Stomach smooth muscle (tissue), 2 donors: ENCODE measurements around the gene RCHY1.
"Not testable (repeated sequence)": the region's sequence is repeated elsewhere in the genome, so short reads cannot be mapped to it uniquely, and the experiment has no call there.

Experiments
- H3K27ac ChIP-seq: one replicate; pipeline ENCODE4 v1.7.0; 2013; ENCODE audit warnings: mild to moderate bottlenecking, low read length, inconsistent platforms
- H3K27me3 ChIP-seq, 2 donors: one replicate each; pipeline ENCODE4 v1.7.0; 2013; ENCODE audit warnings: low read length in 2 of 2; ENCODE audit not compliant: insufficient read depth in 2 of 2, control insufficient read depth in 1 of 2
- H3K36me3 ChIP-seq, 2 donors: one replicate each; pipeline ENCODE4 v1.7.0; 2013; ENCODE audit warnings: low read length in 2 of 2; ENCODE audit not compliant: control insufficient read depth in 2 of 2, insufficient read depth in 2 of 2
- H3K4me1 ChIP-seq: one replicate; pipeline ENCODE4 v1.7.0; 2013; ENCODE audit warnings: low read length; ENCODE audit not compliant: control insufficient read depth, insufficient read depth
- H3K4me3 ChIP-seq, 2 donors: one replicate each; pipeline ENCODE4 v1.7.0; 2013; ENCODE audit warnings: low read length in 2 of 2
- H3K9ac ChIP-seq, 2 donors: one replicate each; pipeline ENCODE4 v1.7.0; 2013; ENCODE audit warnings: low read length in 2 of 2, mild to moderate bottlenecking in 1 of 2
- H3K9me3 ChIP-seq, 2 donors: one replicate each; pipeline ENCODE4 v1.7.0; 2013; ENCODE audit warnings: low read length in 2 of 2; ENCODE audit not compliant: control insufficient read depth in 2 of 2
- donor health status: healthy.
- donor health status: Pancreatic carcinoma.

Gene RCHY1

DNA sequence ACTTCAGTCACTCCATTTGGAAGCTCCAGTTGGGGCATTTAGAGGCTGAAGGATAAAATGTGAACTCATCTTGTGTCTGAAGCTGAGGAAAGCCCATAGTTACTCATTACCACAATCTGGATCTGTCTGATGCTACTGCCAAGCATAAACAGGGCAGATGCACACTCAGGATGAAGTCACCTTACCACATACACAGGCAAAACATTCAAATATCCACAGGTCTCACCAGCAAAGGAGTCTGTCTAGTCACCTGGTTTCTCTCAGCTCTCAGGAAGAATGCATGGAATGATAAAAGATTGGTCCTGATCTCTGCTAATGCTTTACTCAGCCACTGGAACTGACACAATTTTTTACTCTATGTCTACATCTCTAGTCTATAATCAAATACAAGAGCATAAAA is 28.6 kb upstream of the RCHY1 start:
- no peaks in the 10 kb centered on the region for H3K4me1 ChIP-seq
- peaks cover 3 to 10% of the 10 kb centered on the region in 2 donors for H3K36me3 ChIP-seq
- H3K4me3 ChIP-seq: no peak overlapping the region
- no peak overlapping the region for H3K27ac ChIP-seq
- H3K9me3 ChIP-seq: no peaks in the 10 kb centered on the region
- H3K27me3 ChIP-seq: no peaks in the 10 kb centered on the region
- H3K9ac ChIP-seq: no peak overlapping the region

DNA sequence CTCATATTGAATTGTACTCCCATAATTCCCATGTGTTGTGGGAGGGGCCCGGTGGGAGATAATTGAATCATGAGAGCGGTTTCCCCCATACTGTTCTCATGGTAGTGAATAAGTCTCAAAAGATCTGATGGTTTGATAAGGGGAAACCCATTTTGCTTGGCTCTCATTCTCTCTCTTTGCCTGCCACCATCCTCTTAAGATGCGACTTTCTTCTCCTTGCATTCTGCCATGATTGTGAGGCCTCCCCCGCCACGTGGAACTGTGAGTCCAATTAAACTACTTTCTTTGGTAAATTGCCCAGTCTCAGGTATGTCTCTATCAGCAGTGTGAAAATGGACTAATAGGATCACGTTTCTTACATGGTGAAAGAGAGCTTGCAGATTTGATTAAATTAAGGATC is 23.1 kb upstream of the RCHY1 start:
- not testable (repeated sequence) for H3K9me3 ChIP-seq, H3K9ac ChIP-seq, H3K4me3 ChIP-seq, H3K27me3 ChIP-seq, H3K27ac ChIP-seq, H3K36me3 ChIP-seq, H3K4me1 ChIP-seq

- H3K4me3 ChIP-seq, H3K9ac ChIP-seq, H3K9me3 ChIP-seq, H3K4me1 ChIP-seq, H3K27me3 ChIP-seq, H3K27ac ChIP-seq: not testable (repeated sequence)
- H3K36me3 ChIP-seq: peaks cover 19 to 22% of the 10 kb centered on the region in 2 donors
Observed at GRCh38 chr4:75533926-75534325, 19.7 kb upstream of the RCHY1 start.

- not testable (repeated sequence) for H3K4me3 ChIP-seq, H3K27ac ChIP-seq, H3K9ac ChIP-seq, H3K27me3 ChIP-seq, H3K4me1 ChIP-seq, H3K9me3 ChIP-seq
- H3K36me3 ChIP-seq: peaks cover 19 to 21% of the 10 kb centered on the region in 2 donors
Observed at GRCh38 chr4:75533339-75533887, 19.2 kb upstream of the RCHY1 start.

DNA sequence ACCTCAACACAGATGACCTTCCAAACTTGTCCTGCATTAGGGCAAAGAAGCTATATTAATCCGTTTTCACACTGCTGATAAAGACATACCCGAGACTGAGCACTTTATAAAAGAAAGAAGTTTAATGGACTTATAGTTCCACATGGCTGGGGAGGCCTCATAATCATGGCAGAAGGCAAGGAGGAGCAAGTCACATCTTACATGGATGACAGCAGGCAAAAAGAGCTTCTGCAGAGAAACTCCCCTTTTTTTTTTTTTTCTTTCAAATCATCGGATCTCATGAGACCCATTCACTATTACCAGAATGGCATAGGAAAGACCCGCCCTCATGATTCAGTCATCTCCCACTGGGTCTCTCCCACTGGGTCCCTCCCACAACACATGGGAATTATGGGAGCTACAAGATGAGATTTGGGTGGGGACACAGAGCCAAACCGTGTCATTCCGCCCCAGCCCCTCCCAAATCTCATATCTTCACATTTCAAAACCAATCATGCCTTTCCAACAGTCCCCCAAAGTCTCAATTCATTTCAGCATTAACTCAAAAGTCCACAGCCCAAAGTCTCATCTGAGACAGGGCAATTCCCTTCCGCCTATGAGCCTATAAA is 17.4 kb upstream of the RCHY1 start:
- H3K4me1 ChIP-seq, H3K9ac ChIP-seq, H3K27me3 ChIP-seq, H3K4me3 ChIP-seq, H3K27ac ChIP-seq, H3K9me3 ChIP-seq: not testable (repeated sequence)
- H3K36me3 ChIP-seq: peaks cover 24 to 28% of the 10 kb centered on the region in 2 donors

DNA sequence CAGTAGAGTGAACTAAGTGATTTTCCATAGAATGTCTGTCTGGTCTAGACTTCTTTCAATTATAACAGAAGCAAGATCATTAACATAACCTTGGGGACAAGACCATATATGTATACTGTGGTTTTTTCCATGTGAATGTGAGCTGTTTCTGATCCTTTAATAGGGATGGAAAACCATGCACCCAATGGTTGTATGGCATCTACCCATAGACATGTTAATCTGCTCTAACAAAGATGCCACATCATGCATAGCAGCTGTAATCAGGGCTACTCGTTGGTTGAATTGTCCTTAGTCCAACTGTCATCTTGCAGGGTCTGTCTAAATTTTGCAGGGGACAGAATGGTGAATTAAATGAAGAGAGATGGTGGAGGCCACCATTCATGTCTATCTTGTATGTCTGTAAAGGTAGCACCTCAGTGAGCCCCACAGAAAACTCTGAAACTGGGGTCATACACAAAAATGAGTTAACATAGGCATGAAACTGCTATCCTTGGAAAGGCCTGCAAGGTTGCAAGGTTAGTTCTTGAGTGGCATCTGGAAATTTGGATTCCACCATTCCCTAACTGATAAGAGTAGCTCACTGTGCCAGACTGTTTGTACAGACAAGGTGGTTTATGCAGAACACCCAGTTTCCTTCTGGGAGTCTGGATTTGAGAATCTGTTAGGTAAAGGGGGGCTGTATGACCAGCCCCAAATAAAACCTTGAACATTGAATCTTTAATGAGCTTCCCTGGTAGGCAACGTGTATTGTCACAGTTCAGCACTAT is 16.5 kb upstream of the RCHY1 start:
- Histone ChIP-seq H3K4me3 (no peak overlapping the region), H3K4me1 (no peaks in the 10 kb centered on the region), H3K27me3 (no peaks in the 10 kb centered on the region), H3K9me3 (no peaks in the 10 kb centered on the region), H3K36me3 (peaks cover 27 to 34% of the 10 kb centered on the region in 2 donors), H3K9ac (no peak overlapping the region), H3K27ac (no peak overlapping the region)

DNA sequence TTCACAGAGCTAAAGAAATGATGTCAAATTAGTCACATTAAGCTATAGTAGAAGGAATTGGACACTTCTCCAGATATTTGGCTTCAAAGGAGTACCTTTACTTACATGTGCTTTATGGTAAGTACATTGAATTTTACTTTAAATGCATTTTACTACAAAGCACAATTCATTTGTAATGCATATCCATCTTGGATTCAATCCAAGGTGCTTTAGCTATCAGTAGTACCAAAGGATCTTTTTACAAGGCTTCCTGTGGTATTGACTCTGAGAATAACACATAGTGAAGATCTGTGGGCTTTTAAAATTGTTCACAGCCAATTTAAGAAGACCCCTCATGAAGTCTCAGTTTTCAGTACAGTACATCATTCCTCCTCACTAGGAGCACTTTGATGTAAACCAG is 13.3 kb upstream of the RCHY1 start:
- no peaks in the 10 kb centered on the region for H3K4me1 ChIP-seq
- H3K27ac ChIP-seq: no peak overlapping the region
- H3K27me3 ChIP-seq: no peaks in the 10 kb centered on the region
- no peaks in the 10 kb centered on the region for H3K9me3 ChIP-seq
- no peak overlapping the region for H3K4me3 ChIP-seq
- H3K36me3 ChIP-seq: peaks cover 30 to 38% of the 10 kb centered on the region in 2 donors
- H3K9ac ChIP-seq: no peak overlapping the region

DNA sequence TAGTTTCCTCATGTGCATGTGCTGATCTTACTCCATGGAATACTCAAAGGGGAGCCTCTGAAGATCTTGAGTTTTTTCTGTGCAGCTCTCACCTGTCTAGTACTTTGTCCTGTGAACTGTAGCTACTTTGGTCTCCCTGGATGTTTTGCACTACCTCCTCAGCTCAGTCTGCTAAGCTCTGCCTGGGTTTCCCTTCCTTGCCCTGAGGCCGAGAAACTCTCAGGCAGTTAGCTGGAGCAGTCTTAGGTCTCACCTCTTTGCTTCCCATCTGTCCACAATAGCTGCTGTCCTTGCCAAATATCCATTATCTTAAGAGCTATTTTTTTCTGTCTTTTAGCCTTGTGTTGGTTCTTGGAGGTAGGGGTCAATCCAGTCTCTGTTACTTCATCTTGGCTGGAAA is 11.7 kb upstream of the RCHY1 start:
- Histone ChIP-seq H3K36me3 (peaks cover 23 to 39% of the 10 kb centered on the region in 2 donors), H3K27me3 (no peaks in the 10 kb centered on the region), H3K9ac (no peak overlapping the region), H3K9me3 (no peaks in the 10 kb centered on the region), H3K4me1 (no peaks in the 10 kb centered on the region), H3K27ac (no peak overlapping the region), H3K4me3 (no peak overlapping the region)

DNA sequence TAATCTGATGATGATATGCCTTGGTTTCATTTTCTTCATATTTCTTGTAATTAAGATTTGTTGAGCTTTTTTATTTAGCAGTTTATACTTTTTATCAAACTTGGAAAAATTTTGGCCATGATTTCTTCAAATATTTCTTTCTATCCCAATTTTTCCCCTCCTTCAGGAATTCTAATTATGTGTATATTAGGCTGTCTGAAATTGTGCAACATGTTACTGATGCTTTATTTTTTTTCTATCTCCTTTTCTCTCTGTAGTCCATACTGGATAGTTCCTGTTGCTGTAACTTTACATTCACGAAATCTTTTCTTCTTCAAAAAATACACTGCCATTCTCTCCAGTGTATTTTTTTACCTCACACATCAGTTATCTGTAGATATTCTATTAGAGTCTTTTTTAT is 10.9 kb upstream of the RCHY1 start:
- Histone ChIP-seq H3K9me3 (no peaks in the 10 kb centered on the region), H3K4me1 (no peaks in the 10 kb centered on the region), H3K4me3 (no peak overlapping the region), H3K27me3 (no peaks in the 10 kb centered on the region), H3K36me3 (peaks cover 16 to 31% of the 10 kb centered on the region in 2 donors), H3K9ac (no peak overlapping the region), H3K27ac (no peak overlapping the region)

DNA sequence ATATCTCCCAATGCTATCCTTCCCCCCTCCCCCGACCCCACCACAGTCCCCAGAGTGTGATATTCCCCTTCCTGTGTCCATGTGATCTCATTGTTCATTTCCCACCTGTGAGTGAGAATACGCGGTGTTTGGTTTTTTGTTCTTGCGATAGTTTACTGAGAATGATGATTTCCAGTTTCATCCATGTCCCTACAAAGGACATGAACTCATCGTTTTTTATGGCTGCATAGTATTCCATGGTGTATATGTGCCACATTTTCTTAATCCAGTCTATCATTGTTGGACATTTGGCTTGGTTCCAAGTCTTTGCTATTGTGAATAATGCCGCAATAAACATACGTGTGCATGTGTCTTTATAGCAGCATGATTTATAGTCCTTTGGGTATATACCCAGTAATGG is 5.2 kb upstream of the RCHY1 start:
- not testable (repeated sequence) for H3K4me1 ChIP-seq, H3K9ac ChIP-seq, H3K4me3 ChIP-seq, H3K27me3 ChIP-seq, H3K27ac ChIP-seq, H3K9me3 ChIP-seq
- peaks cover 0 to 18% of the 10 kb centered on the region in 2 donors for H3K36me3 ChIP-seq

- peaks cover 5% of the 10 kb centered on the region for H3K4me1 ChIP-seq
- no peak overlapping the region for H3K27ac ChIP-seq
- H3K4me3 ChIP-seq: no peak overlapping the region
- no peak overlapping the region for H3K9ac ChIP-seq
- peaks cover 0 to 11% of the 10 kb centered on the region in 2 donors for H3K36me3 ChIP-seq
- no peaks in the 10 kb centered on the region for H3K9me3 ChIP-seq
- no peaks in the 10 kb centered on the region for H3K27me3 ChIP-seq
Observed at GRCh38 chr4:75516144-75516543, 1.9 kb upstream of the RCHY1 start.
